Ascending aorta (tissue), 2 donors: ENCODE measurements around the gene SPRED2. TPM values are rescaled to one million over a fixed set of nuclear protein-coding genes. Genes with fewer than 3 reads are reported as not detected.

Source experiments
- DNase-seq, 2 donors: peaks; one replicate each; pipeline ENCODE4 v3.0.0-alpha.2; 2019; ENCODE audit warnings: low spot score in 2 of 2
- H3K27ac ChIP-seq, 2 donors: fragments of 200-600 bp; sonication (generic); one replicate each; pipeline ENCODE4 v1.5.1; 2016 to 2017; ENCODE audit warnings: mild to moderate bottlenecking in 1 of 2
- H3K27me3 ChIP-seq: fragments of 200-600 bp; sonication (generic); one replicate; pipeline ENCODE4 v1.5.1; 2017
- H3K36me3 ChIP-seq, 2 donors: fragments of 200-600 bp; sonication (generic); one replicate each; pipeline ENCODE4 v1.5.1; 2016
- H3K4me1 ChIP-seq, 2 donors: fragments of 200-600 bp; sonication (generic); one replicate each; pipeline ENCODE4 v1.5.1; 2016 to 2017; ENCODE audit warnings: mild to moderate bottlenecking in 1 of 2
- H3K4me3 ChIP-seq, 2 donors: fragments of 200-600 bp; sonication (generic); one replicate each; pipeline ENCODE4 v1.5.1; 2016 to 2017; ENCODE audit warnings: mild to moderate bottlenecking in 1 of 2
- H3K9me3 ChIP-seq, 2 donors: fragments of 200-600 bp; sonication (generic); one replicate each; pipeline ENCODE4 v1.5.1; 2016
- CTCF ChIP-seq, 3 experiments: fragments of 200-600 bp in 2 of 3; fragments of 450-650 bp in 1 of 3; sonication (generic) in 2 of 3; IDR thresholded peaks; one replicate each; pipeline ENCODE4 v1.5.1; 2016 to 2019; ENCODE audit warnings: antibody characterized with exemption in 3 of 3, mild to moderate bottlenecking in 1 of 3, moderate library complexity in 1 of 3
- intact Hi-C: fragments of 100-400 bp; cut with DNase I; formaldehyde crosslinking; loops from one replicate; pipeline ENCODE4 v1.15.1; 2023
- total RNA-seq: library from RNA; depleted of rRNA; stranded (reverse); fragments of >200 nt; gene quantifications from one replicate; pipeline ENCODE4 v1.1.0, GENCODE V29; 2016

Gene SPRED2
- total RNA-seq, 1 donor from 2014 or later, result 18.5 TPM

- intact Hi-C loops, result no loop called here
- no peak for DNase-seq
- H3K36me3 ChIP-seq, result no peaks in the 10 kb centered on the region
- H3K4me1 ChIP-seq, result no peaks in the 10 kb centered on the region
- H3K27me3 ChIP-seq, result no peaks in the 10 kb centered on the region
- TF ChIP-seq CTCF (IDR thresholded peaks at IDR 0.05), result no peak
- H3K9me3 ChIP-seq, result no peaks in the 10 kb centered on the region
- H3K4me3 ChIP-seq, result no peak overlapping the region
- H3K27ac ChIP-seq, result no peak overlapping the region
These were observed 152.6 kb downstream of the SPRED2 start for GRCh38 chr2:65279756-65280155.

GRCh38 chr2:65278531-65278981 is 153.8 kb downstream of the SPRED2 start:
- no peak for TF ChIP-seq CTCF (IDR thresholded peaks at IDR 0.05)
- H3K4me1 ChIP-seq, result no peaks in the 10 kb centered on the region
- no peak overlapping the region for H3K4me3 ChIP-seq
- intact Hi-C loops, result no loop called here
- no peaks in the 10 kb centered on the region for H3K9me3 ChIP-seq
- H3K36me3 ChIP-seq, result no peaks in the 10 kb centered on the region
- DNase-seq, result no peak
- no peaks in the 10 kb centered on the region for H3K27me3 ChIP-seq
- H3K27ac ChIP-seq, result no peak overlapping the region

- TF ChIP-seq CTCF (IDR thresholded peaks at IDR 0.05), result no peak
- H3K36me3 ChIP-seq, result peaks cover 4% of the 10 kb centered on the region in 2 donors
- no peaks in the 10 kb centered on the region for H3K9me3 ChIP-seq
- no peak overlapping the region for H3K4me3 ChIP-seq
- H3K27ac ChIP-seq, result no peak overlapping the region
- intact Hi-C loops, result no loop called here
- no peak for DNase-seq
- H3K27me3 ChIP-seq, result no peaks in the 10 kb centered on the region
- H3K4me1 ChIP-seq, result no peaks in the 10 kb centered on the region
These were observed 154.5 kb downstream of the SPRED2 start for GRCh38 chr2:65277791-65278483.

- Histone ChIP-seq H3K27me3 (no peaks in the 10 kb centered on the region), H3K4me1 (no peaks in the 10 kb centered on the region), H3K27ac (no peak overlapping the region), H3K9me3 (no peaks in the 10 kb centered on the region), H3K36me3 (peaks cover 10 to 12% of the 10 kb centered on the region in 2 donors), H3K4me3 (no peak overlapping the region)
- intact Hi-C loops, result no loop called here
- no peak for TF ChIP-seq CTCF (IDR thresholded peaks at IDR 0.05)
- no peak for DNase-seq
These were observed 155.3 kb downstream of the SPRED2 start for GRCh38 chr2:65277118-65277517.

GRCh38 chr2:65276609-65277008 is 155.8 kb downstream of the SPRED2 start:
- Histone ChIP-seq H3K4me3 (no peak overlapping the region), H3K9me3 (no peaks in the 10 kb centered on the region), H3K27ac (no peak overlapping the region), H3K36me3 (peaks cover 15 to 17% of the 10 kb centered on the region in 2 donors), H3K27me3 (no peaks in the 10 kb centered on the region), H3K4me1 (no peaks in the 10 kb centered on the region)
- DNase-seq, result no peak
- TF ChIP-seq CTCF (IDR thresholded peaks at IDR 0.05), result no peak
- intact Hi-C loops, result no loop called here
